CD4-positive, alpha-beta T cell treated with Interleukin-17A for 4 hours (primary cell): ENCODE data around the gene TIMP3.

Experiments used
- DNase-seq: peaks from one replicate; pipeline ENCODE4 v3.0.0-alpha.2; 2020; ENCODE audit warnings: mixed read lengths

The TIMP3 gene

DNA sequence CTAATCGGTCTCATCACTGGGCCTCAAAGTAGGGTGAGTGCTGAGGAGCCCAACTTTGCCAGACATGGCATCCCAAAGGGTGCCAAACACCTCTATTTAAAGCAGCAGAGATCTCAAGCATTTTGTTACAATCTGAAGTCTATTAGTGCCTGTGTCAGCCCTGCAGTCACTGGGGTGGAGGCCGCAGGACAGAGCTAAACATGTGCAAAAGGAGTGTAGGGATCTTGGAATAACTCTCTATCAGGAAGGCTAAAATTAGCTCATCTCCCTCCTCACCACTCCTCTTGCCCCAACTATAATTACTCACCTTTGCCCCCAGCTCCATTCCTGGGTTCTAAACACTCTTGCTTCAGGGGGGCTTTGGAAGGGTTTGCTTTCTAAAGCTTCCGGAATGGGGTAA, 87.5 kb downstream of the TIMP3 start:
- no peak for DNase-seq

DNA sequence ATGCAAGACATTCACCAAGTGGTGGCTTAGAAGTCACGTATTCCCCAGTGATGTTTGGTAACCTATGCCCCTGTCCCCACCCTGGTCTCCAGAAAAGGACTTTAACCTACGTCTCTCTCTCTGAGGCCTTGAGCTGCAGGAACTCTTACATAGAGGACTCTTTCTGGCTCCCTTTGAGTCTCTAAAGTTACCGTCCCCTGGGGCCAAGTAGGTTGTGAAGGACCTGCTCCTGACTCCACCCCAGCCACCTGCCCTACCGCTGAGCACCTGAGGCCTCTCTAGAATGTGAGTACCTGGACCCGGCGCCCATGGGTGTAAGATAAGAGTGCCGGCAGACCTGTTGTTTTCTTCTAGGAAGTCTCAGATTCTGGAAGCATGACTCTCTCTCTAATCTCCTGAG, 95.4 kb downstream of the TIMP3 start:
- DNase-seq = no peak

DNA sequence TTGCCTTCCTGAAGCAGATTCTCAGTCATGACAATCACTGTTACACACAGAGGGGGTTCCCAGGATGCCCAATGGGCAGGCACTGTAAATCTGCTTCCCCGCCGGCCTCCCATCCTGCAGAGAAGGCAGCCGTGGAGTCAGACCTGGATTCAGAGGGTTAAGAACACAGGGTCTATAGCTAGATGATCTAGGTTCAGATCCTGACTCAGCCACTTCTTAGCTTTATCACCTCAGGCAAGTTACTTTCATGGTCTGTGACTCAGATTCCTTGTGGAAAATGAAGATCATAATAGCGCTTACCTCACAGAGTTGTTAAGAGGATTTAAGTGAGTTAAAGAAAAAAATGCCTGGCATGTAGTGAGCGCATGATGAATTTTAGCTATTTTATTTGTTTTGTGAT, 95.9 kb downstream of the TIMP3 start:
- DNase-seq = no peak

DNA sequence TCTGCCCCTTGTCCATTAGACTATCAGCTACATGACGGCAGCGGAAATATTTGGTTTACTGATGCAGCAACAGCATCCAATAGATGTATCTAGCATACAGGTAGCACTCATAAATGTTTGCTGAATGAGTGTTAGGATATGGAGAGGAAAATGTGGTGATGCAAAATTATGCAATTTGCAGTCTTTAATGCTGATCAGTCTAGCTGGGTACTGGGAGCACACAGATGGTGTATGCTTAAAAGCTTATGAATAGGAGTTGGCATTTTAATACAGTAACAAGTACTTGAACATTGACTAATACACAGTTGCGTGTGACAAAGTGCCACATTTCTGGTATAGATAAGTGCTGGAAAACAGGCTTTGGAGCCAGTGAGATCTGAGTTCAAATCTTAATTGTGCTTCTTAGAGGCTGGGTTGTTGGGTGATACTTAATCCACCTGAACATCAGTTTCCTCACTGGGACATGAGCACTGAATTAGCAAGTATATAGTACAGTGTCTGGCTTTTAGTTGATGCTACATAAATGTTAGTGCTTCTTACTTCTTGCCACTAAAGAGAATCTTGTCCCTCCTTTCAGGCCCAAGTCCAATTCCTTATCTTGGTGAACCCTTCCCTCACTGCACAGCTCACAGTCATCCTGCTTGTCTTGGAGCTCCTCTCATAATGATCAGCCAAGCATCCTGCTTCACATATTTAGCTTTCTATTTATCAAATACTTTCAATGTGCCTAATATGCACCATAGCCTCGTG, 99.6 kb downstream of the TIMP3 start:
- DNase-seq = no peak

DNA sequence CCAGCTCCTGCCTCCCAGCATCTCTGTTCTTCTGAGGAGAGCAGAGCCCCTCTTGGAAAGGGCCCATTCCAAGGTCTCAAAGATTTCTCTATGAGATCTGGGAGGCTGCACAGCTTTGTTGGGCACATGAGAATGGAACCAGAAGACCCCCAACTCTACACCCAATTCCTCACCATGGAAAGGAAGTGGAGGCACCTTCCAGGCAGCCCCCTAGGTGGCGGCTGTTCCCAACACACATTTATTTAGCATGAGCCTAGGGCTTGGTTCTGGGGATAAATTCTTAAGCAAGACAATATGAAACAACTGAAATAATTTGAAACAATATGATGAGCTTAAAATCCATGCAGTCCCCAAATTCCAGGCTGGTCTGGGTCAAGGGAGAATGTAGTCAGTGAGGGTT, 100.4 kb downstream of the TIMP3 start:
- DNase-seq = no peak

DNA sequence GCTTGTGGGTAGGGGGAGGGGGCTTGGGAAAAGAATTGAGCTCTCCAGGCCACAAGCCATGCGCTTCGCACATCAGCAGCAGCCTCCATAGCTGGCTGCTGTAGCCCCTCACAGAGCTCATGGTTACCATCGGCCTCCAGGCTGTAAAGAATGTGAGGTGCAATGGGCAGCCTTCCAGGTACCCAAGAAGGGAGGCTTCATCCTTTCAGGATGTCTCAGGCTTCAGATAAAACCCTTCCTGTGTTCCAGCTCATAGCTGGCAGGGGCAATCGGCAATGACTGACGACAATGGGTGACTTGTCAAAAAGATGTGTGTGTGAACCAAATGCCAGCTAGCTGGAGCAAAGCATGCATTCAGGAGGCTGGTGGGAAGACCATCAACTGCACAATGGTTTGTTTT, 102.0 kb downstream of the TIMP3 start:
- DNase-seq = no peak

DNA sequence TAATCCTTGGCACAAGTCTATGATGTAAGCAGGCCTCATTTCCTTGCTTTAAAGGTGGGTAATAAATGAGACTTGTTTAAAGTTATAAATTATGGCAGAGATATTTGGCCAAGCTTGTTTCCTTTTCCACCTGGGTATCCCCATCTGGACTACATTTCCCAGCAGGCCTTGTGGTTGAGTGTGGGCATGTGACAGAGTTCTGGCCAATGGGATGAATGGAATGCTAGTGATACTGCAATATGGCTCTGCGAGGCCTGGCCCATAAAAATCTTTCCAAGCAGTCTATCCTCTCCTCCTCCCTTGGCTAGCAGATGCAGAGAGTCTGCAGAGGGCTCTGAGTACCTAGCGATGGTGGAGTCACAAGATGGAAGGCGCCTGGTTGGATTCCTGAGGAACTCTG, 102.5 kb downstream of the TIMP3 start:
- peak; percentile 3 for DNase-seq

DNA sequence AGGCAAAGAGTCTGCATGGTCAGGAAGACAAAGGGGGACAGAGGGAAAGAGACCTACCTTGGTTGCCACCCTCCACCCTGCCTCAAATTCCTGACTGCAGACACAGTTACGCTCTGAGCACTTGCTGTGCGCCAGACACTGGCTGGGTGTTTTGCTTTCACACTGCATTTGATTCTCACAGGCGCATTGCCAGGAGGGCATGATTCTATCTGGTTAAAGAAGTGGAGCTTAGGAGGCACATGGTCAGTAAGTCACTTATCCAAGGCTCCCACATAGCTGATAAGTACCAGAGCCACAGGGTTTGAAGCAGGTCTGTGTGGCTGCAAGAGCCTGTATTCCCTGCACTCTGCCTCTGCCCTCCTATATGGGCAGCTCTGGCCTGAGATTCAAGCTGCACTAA, 103.9 kb downstream of the TIMP3 start:
- no peak for DNase-seq

DNA sequence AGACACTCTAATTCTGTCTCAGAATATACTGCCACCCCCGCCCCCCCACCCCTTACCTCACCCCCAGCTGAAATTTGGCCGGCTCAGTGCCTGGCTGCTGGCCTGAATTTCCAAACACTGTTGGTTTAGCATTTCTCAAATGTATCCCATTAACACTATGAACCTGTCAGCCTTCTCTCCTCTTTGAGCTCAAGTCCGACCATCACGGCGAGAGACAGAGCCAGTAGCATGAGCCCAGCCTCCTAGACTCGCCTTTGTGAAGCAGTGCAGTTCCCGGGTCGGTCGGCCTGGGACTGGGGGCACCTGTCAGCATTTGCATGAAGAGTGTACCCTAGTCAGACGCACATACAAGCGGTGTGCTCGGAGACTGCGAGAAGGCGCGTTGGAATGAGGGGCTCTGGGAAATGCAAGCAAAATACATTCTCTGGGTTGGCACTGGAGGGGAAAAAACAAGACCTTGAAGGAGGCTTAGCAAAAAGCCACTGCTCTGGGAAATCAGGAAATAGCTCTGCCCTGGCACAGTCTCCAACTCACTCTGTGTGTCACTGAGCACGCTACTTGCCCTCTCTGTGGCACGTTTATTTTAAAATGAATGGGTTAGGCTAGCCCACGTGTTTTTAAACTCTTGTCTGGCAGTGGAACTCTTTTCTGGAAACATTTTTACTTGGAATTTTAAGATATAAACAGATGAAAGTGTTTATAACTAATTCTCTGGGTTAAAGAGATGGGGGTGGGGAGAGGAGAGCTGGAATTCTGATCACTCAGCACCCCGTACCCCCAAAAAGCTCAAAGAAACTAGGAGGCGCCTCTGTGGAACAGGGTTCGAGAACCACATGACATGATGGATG, 108.3 kb downstream of the TIMP3 start:
- no peak for DNase-seq

DNA sequence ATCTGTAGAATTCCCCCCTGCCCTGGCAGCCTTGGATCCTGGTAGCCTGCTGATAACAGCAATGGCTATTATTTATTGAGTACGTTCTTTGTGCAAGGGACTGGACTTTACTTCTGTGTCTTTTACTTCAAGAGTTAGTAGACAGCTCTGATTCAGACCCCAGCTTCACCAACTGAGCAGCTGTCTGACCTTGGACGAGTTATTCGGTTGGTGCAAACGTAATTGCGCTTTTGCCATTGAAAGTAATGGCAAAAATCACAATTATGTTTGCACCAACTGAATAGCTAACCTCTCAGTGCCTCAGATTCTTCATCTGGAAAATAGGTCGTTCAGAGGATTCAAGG, 108.9 kb downstream of the TIMP3 start:
- no peak for DNase-seq

DNA sequence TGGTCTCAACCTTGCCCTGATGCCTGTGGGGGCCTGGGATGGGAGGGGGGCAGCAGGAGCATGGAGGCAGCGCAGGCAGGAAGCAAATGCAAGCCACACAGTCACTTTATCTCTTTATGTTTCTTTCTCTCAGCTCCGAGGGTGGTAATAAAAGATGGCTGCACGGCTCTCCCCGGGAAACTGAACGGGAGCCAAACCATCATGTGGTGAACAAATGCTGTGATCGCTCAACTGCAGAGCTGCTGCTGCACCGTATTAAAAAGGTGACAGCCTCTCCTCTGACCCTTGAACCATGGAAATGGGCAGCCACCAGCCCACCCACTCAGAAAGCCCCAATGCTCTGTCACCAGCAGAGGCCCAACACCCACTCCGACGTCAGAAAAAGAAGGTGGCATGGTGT, 110.0 kb downstream of the TIMP3 start:
- DNase-seq = no peak
